ENCODE measurements around the gene GET3.

DNA sequence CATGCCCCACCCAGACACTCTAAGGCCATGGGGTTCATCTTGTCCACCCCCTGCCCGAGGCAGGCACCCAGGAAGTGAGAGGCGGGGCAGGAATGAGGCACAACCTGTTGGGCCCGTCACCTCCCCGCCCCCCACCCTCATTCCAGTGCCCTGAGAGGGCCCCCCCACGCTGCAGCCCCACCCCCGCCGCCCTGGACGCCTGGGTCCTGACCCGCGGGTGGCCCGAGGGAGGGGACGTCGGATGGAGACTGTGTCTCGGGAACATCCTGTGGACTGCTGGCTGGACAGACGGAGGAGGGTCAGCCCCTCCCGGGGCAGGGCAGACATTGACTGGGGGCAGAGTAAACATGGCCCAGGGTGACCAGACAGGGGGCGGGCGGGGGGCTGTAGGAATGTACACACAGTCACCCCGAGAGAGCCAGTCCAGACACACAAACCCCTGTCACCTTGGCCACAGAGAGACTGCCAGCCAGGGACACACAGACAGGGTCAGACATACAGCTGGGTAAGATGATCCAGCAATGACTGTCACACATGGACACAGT lies 46.6 kb downstream of the GET3 start:
- TF ChIP-seq, protein P1, sequence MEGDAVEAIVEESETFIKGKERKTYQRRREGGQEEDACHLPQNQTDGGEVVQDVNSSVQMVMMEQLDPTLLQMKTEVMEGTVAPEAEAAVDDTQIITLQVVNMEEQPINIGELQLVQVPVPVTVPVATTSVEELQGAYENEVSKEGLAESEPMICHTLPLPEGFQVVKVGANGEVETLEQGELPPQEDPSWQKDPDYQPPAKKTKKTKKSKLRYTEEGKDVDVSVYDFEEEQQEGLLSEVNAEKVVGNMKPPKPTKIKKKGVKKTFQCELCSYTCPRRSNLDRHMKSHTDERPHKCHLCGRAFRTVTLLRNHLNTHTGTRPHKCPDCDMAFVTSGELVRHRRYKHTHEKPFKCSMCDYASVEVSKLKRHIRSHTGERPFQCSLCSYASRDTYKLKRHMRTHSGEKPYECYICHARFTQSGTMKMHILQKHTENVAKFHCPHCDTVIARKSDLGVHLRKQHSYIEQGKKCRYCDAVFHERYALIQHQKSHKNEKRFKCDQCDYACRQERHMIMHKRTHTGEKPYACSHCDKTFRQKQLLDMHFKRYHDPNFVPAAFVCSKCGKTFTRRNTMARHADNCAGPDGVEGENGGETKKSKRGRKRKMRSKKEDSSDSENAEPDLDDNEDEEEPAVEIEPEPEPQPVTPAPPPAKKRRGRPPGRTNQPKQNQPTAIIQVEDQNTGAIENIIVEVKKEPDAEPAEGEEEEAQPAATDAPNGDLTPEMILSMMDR (IDR thresholded peaks at IDR 0.05) = no peak
- no peak for TF ChIP-seq POLR2A (IDR thresholded peaks at IDR 0.05)
